Measurements from ENCODE around the gene IL17RE. TPM values are rescaled to one million over a fixed set of nuclear protein-coding genes. Genes with fewer than 3 reads are reported as not detected.

IL17RE gene
- total and polyA plus RNA-seq, 2 donors (not counting 3 experiments of a cell fraction or from before 2014, with no cell fraction given) = 1.2 to 1.3 TPM

- no peak overlapping the region for H3K27ac ChIP-seq (ENCODE audit: insufficient read depth, low read depth, low read length)
- dilution Hi-C loops (cut with MboI; ENCODE audit: extremely low pct_ligation_motif_present, low sequenced_read_pairs) (no loop called here), intact Hi-C loops (cut with micrococcal nuclease) (no loop called here)
- FAIRE-seq = no peak
- CTCF ChIA-PET = interaction anchor here (0.9 to 1.5 kb wide), 4 partner anchors 8 to 20 kb away, joined by 3 to 5 read pairs (median 4); partner anchors contain the start of gene IL17RE
- H3K27me3 ChIP-seq (ENCODE audit: control insufficient read depth in 2 of 2, insufficient read depth in 2 of 2, low read length in 2 of 2) = no peaks in the 10 kb centered on the region
- no TSS peak for BruUV-seq (replicated peaks)
- H2AFZ ChIP-seq (ENCODE audit: low read depth, low read length) = no peak overlapping the region
- no peak overlapping the region for H3K9ac ChIP-seq (replicated peaks; ENCODE audit: extremely low read depth, insufficient read depth, low read length)
- POLR2A ChIA-PET = no interaction called here
- DNase-seq (ENCODE audit: low read depth, low spot score) = no peak
- peaks cover 10% of the 10 kb centered on the region for H3K4me1 ChIP-seq (ENCODE audit: control insufficient read depth, extremely low read depth, insufficient read depth, low read length)
- H3K9me3 ChIP-seq (replicated peaks; ENCODE audit: control insufficient read depth, insufficient read depth, low read length) = no peaks in the 10 kb centered on the region
- H4K20me1 ChIP-seq (replicated peaks; ENCODE audit: control insufficient read depth, extremely low read depth, insufficient read depth, low read length) = no peaks in the 10 kb centered on the region
- H3K4me3 ChIP-seq (replicated peaks in 1 of 3; ENCODE audit: insufficient read depth in 1 of 3, low read depth in 1 of 3, low read length in 3 of 3) = no peak overlapping the region
- H3K79me2 ChIP-seq (ENCODE audit: control insufficient read depth, insufficient read depth, low read length) = no peaks in the 10 kb centered on the region
- H3K4me2 ChIP-seq (ENCODE audit: insufficient read depth, low read length) = no peak overlapping the region
- no peaks in the 10 kb centered on the region for H3K9me1 ChIP-seq (replicated peaks; ENCODE audit: control insufficient read depth, extremely low read depth, insufficient read depth, low read length)
- no peaks in the 10 kb centered on the region for H3K36me3 ChIP-seq (ENCODE audit: control insufficient read depth in 2 of 2, extremely low read depth in 1 of 2, insufficient read depth in 2 of 2, low read length in 2 of 2)
- TF ChIP-seq MAX (IDR thresholded peaks at IDR 0.05; ENCODE audit: insufficient read depth, insufficient read length) (no peak), FOS (IDR thresholded peaks at IDR 0.05; ENCODE audit: borderline replicate concordance, insufficient read depth, low read length) (no peak), JUN (IDR thresholded peaks at IDR 0.05; ENCODE audit: borderline replicate concordance, insufficient read depth, insufficient read length, low read depth) (no peak), POLR2A (IDR thresholded peaks at IDR 0.05; ENCODE audit: low read depth, low read length) (no peak), GATA2 (IDR thresholded peaks at IDR 0.05; ENCODE audit: insufficient read depth, insufficient read length, low read depth, low read length) (no peak), MYC (IDR thresholded peaks at IDR 0.05; ENCODE audit: low read depth, low read length) (no peak), EZH2 (IDR thresholded peaks at IDR 0.05; ENCODE audit: borderline replicate concordance, low read depth, low read length, severe bottlenecking) (no peak), POLR2AphosphoS5 (IDR thresholded peaks at IDR 0.05; ENCODE audit: insufficient read depth, low read depth, low read length) (no peak)
- TF ChIP-seq, protein P1, sequence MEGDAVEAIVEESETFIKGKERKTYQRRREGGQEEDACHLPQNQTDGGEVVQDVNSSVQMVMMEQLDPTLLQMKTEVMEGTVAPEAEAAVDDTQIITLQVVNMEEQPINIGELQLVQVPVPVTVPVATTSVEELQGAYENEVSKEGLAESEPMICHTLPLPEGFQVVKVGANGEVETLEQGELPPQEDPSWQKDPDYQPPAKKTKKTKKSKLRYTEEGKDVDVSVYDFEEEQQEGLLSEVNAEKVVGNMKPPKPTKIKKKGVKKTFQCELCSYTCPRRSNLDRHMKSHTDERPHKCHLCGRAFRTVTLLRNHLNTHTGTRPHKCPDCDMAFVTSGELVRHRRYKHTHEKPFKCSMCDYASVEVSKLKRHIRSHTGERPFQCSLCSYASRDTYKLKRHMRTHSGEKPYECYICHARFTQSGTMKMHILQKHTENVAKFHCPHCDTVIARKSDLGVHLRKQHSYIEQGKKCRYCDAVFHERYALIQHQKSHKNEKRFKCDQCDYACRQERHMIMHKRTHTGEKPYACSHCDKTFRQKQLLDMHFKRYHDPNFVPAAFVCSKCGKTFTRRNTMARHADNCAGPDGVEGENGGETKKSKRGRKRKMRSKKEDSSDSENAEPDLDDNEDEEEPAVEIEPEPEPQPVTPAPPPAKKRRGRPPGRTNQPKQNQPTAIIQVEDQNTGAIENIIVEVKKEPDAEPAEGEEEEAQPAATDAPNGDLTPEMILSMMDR (IDR thresholded peaks at IDR 0.05; ENCODE audit: extremely low read depth in 1 of 2, insufficient read depth in 1 of 2, low read depth in 1 of 2, low read length in 2 of 2) = no peak
Observed at GRCh38 chr3:9911863-9912262, 9.2 kb downstream of the IL17RE start.
